ENCODE measurements around the gene KIF26B.

GRCh38 chr1:245412306-245412705 is 257.5 kb downstream of the KIF26B start:
- TF ChIP-seq CTCF (IDR thresholded peaks at IDR 0.05; ENCODE audit: low read depth, low read length) = no peak
- no peak for TF ChIP-seq POLR2A (IDR thresholded peaks at IDR 0.05; ENCODE audit: extremely low read depth, insufficient read length)

Data from NB4 (cell line).